Psoas muscle (tissue), 8 donors: ENCODE results near the gene POLD3. TPM values are rescaled to one million over a fixed set of nuclear protein-coding genes. Genes with fewer than 3 reads are reported as not detected.

Source experiments
- ATAC-seq, 4 donors: fragments of 200-7000 bp; cut with Tn5 transposase; one replicate each; pipeline ENCODE4 v1.9.1; 2020; ENCODE audit warnings: moderate library complexity in 3 of 4, mild to moderate bottlenecking in 2 of 4
- DNase-seq, 2 donors: peaks; one replicate each; pipeline ENCODE4 v3.0.0-alpha.2; 2020
- H3K27ac ChIP-seq: fragments of 200-600 bp; one replicate; pipeline ENCODE4 v1.8.0; 2022
- H3K27me3 ChIP-seq, 3 donors: fragments of 200-600 bp in 1 of 3; one replicate each; pipeline versions ENCODE4 v1.6.1 to v1.8.0; 2013 to 2022; ENCODE audit warnings: low read length in 2 of 3, mild to moderate bottlenecking in 2 of 3, moderate library complexity in 1 of 3; ENCODE audit not compliant: insufficient read depth in 3 of 3
- H3K36me3 ChIP-seq, 2 donors: fragments of 200-600 bp in 1 of 2; one replicate each; pipeline versions ENCODE4 v1.6.1 to v1.8.0; 2013 to 2022; ENCODE audit warnings: low read depth in 1 of 2, mild to moderate bottlenecking in 1 of 2, moderate library complexity in 1 of 2; ENCODE audit not compliant: insufficient read depth in 1 of 2
- H3K4me1 ChIP-seq: fragments of 200-600 bp; one replicate; pipeline ENCODE4 v1.8.0; 2022
- H3K4me3 ChIP-seq: fragments of 200-600 bp; one replicate; pipeline ENCODE4 v1.8.0; 2022; ENCODE audit warnings: mild to moderate bottlenecking
- H3K9me3 ChIP-seq: fragments of 200-600 bp; one replicate; pipeline ENCODE4 v1.8.0; 2022
- WGBS, 3 donors: extraction: QIAGEN DNeasy Blood & Tissue Kit; methylation state at CpG; one replicate each; pipeline versions ENCODE4 v1.1.6 to v1.1.7; 2013; 5-methylcytosine and 5-hydroxymethylcytosine counted together
- intact Hi-C, 2 donors: fragments of 100-400 bp; cut with DNase I; formaldehyde crosslinking; loops; one replicate each; pipeline versions ENCODE4 v1.11.0 to v1.14.2; 2022
- polyA plus RNA-seq, 3 donors: library from polyadenylated mRNA; stranded (reverse); fragments of 200-250 nt; gene quantifications; one replicate each; pipeline ENCODE4 v1.2.3, GENCODE V29; 2013
- total RNA-seq, 4 donors: library from RNA; stranded (reverse); fragmentation: NEBNext Ultra II Directional in 2 of 4; extraction: Animal tissue kit (Norgen Biotek cat#: 25700) in 2 of 4; gene quantifications; one replicate each; pipeline versions ENCODE4 v1.2.1 to v1.2.4, GENCODE V29; 2021 to 2023
- TF ChIP-seq, protein P1 (sequence below): fragments of 200-600 bp; IDR thresholded peaks from one replicate; pipeline ENCODE4 v1.8.0; 2022; ENCODE audit warnings: antibody characterized with exemption
- donor health status: healthy with polysubstance abuse.
- donor health status: DM: no; HTN: no; CAD: no; lungs with moderate emphysema.
- donor health status: Bipolar disorder and iron deficiency.
- donor health status: healthy.
- donor health status: DM: yes; HTN: yes; CAD: no.
- donor health status: DM: no; HTN: no; CAD: no.
- donor health status: DM: no; HTN: no; CAD: no.
- donor health status: DM: yes; HTN: yes; CAD: no.

The POLD3 gene
- total and polyA plus RNA-seq, 7 donors = 7.0 to 10.2 (median 7.8) TPM

DNA sequence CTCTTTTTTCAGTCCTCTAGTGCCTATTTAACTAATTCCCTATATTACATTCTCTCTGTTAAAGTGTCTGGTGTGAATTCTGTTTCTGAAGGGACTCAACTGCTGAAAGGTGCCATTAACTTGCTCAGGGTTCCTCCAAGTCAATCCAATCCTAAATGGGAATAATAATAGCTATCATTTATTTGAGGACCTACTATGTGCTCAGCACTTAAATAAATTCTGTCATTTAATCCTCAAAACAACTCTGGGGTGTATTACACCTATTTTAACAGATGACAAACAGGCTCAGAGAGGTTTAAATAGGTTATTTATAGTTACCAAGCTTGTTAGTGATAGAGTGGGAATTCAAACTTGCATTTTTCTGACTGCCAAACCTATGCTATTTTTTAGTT is 40.6 kb upstream of the POLD3 start:
- Histone ChIP-seq H3K4me3 (no peak overlapping the region), H3K4me1 (no peaks in the 10 kb centered on the region), H3K36me3 (no peaks in the 10 kb centered on the region), H3K9me3 (no peaks in the 10 kb centered on the region), H3K27me3 (no peaks in the 10 kb centered on the region), H3K27ac (no peak overlapping the region)
- intact Hi-C loops = no loop called here
- DNase-seq = no peak
- no peak for ATAC-seq
- TF ChIP-seq, protein P1, sequence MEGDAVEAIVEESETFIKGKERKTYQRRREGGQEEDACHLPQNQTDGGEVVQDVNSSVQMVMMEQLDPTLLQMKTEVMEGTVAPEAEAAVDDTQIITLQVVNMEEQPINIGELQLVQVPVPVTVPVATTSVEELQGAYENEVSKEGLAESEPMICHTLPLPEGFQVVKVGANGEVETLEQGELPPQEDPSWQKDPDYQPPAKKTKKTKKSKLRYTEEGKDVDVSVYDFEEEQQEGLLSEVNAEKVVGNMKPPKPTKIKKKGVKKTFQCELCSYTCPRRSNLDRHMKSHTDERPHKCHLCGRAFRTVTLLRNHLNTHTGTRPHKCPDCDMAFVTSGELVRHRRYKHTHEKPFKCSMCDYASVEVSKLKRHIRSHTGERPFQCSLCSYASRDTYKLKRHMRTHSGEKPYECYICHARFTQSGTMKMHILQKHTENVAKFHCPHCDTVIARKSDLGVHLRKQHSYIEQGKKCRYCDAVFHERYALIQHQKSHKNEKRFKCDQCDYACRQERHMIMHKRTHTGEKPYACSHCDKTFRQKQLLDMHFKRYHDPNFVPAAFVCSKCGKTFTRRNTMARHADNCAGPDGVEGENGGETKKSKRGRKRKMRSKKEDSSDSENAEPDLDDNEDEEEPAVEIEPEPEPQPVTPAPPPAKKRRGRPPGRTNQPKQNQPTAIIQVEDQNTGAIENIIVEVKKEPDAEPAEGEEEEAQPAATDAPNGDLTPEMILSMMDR = no peak

DNA sequence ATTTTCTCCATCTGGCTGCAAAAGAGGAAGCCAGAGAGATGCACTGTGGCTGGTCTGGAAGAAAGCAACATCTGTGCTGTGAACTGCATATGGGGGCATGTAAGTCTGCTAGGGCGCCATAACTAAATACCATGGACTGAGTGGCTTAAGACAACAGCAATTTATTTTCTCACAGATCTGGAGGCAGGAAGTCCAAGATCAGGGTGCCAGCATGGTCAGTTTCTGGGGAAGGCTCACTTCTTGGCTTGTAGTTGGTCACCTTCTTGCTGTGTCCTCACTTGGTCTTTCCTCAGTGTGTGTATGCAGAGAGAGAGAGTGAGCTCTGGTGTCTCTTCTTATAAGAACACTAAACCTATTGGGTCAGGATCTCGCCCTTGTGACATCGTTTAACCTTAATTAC is 34.9 kb upstream of the POLD3 start:
- TF ChIP-seq, protein P1 = no peak
- H3K27me3 ChIP-seq = no peaks in the 10 kb centered on the region
- no peaks in the 10 kb centered on the region for H3K9me3 ChIP-seq
- 95 to 98% (median 97%) methylated on average over 3 of the region's 3 CpGs for WGBS, 3 donors
- no peak for DNase-seq
- H3K27ac ChIP-seq = no peak overlapping the region
- no peak for ATAC-seq
- H3K36me3 ChIP-seq = no peaks in the 10 kb centered on the region
- H3K4me1 ChIP-seq = no peaks in the 10 kb centered on the region
- H3K4me3 ChIP-seq = no peak overlapping the region
- intact Hi-C loops = no loop called here

DNA sequence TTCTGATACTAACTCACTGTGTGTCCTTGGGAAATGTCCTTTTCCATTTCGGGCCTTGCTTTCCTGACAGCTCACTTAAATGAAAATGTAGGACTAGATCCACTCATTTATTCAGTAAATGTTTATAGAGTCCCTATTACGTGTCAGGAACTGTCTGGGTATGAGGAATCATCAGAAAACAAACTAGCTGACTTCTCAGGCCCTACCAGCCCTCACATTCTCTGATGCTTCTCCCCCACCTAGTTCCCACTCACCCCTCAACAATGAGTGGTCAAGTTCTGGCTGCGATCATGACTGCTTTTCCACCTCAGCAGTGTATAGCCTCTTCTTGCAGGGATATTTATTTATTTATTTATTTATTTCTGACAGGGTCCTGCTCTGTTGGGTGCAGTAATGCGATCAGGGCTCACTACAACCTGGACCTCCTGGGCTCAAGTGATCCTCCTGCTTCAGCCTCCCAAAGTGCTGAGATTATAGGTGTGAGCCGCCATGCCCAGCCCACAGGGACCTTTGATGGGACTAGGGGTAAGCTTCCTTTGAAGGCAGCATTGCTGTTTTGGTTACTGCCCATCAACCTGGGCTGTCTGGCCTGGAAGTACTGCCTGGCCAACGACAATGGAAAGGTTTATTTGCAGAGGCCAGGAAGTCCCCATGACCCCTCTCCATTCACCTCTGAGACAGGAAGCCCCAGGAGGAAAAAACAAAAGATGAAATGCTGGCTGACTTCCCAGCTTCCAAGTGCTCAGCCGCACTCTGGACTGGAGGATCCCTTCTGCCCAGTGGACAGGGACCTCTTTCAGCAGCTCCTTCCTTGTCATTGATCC is 33.1 kb upstream of the POLD3 start:
- DNase-seq (no peak), ATAC-seq (no peak)
- H3K9me3 ChIP-seq = no peaks in the 10 kb centered on the region
- 70 to 72% (median 72%) methylated on average over 7 of the region's 7 CpGs for WGBS, 3 donors
- H3K27me3 ChIP-seq = no peaks in the 10 kb centered on the region
- no peak overlapping the region for H3K4me3 ChIP-seq
- H3K36me3 ChIP-seq = no peaks in the 10 kb centered on the region
- intact Hi-C loops = no loop called here
- H3K4me1 ChIP-seq = no peaks in the 10 kb centered on the region
- TF ChIP-seq, protein P1 = no peak
- no peak overlapping the region for H3K27ac ChIP-seq

GRCh38 chr11:74559934-74560309 is 32.5 kb upstream of the POLD3 start:
- ATAC-seq (no peak), DNase-seq (no peak)
- no peaks in the 10 kb centered on the region for H3K9me3 ChIP-seq
- WGBS, 3 donors = 55 to 70% (median 56%) methylated on average over 2 of the region's 2 CpGs
- no peak overlapping the region for H3K27ac ChIP-seq
- no peaks in the 10 kb centered on the region for H3K27me3 ChIP-seq
- H3K4me3 ChIP-seq = no peak overlapping the region
- H3K36me3 ChIP-seq = no peaks in the 10 kb centered on the region
- intact Hi-C loops = loop anchor here in 1 of 2 donors (10.0 kb wide), 1 partner anchor 305 kb away; no protein-coding TSS in a partner anchor
- TF ChIP-seq, protein P1 = no peak
- no peaks in the 10 kb centered on the region for H3K4me1 ChIP-seq
